Stimulated activated CD4-positive, alpha-beta T cell treated with anti-CD3 and anti-CD28 coated beads, Interleukin-1b, Interleukin-23, amount 100 ng/mL, for 48 hours (primary cell): ENCODE results near the gene EMC1.
"Not testable (repeated sequence)": the region's sequence is repeated elsewhere in the genome, so short reads cannot be mapped to it uniquely, and the experiment has no call there.

Source experiments
- DNase-seq: peaks from one replicate; pipeline ENCODE4 v3.0.0-alpha.2; 2020

Gene EMC1

DNA sequence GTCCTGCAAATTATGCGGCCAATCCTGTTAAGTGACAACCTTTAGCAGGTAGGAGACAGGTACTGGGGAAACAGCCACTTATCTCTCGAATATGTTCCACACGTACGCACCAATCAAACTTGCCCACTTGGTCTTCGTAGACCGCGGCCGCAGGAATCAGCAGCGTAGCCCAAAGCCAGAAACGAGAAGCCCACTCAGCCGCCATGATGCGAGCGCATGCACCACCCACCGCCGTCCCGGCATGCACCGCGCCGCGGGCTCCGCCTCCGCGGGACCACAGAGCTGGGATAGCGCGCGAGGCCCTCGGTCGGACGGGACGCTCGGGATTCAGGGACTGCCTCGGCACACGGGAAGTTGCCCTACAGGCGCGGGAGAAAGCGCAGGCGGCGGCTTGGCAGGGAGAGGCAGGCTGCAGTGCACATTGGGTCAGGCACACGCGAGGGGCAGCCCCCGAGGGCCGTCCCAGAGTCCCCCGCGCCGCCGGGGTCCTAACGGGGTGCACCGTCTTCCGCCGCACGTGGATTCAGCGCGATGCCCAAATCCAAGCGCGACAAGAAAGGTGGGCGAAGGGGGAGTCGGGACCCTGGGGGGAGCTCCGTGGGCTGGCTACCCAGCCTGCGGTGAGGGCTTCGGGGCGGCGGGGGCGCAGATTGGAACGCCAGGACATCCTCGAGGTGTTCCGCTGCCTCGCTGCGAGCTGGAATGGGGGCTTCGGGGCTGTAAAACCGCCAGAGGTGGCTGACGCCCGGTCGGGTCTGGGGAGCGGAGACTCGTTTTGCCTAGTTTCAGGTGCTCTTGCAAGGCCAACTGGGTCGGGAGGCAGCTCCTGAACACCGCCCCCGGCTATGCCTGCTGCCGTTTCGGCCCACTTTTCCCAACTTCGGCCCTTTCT lies at the start of gene EMC1, which contains the start of gene MRTO4:
TSS of gene EMC1 (minus strand) at position 220 of the 892 bp plus-strand sequence. CDS start at position 205, 15 bp downstream.
TSS of gene MRTO4 (plus strand) at position 501 of the 892 bp plus-strand sequence. CDS start at position 532, 31 bp downstream.
- peak; percentile 90 for DNase-seq

DNA sequence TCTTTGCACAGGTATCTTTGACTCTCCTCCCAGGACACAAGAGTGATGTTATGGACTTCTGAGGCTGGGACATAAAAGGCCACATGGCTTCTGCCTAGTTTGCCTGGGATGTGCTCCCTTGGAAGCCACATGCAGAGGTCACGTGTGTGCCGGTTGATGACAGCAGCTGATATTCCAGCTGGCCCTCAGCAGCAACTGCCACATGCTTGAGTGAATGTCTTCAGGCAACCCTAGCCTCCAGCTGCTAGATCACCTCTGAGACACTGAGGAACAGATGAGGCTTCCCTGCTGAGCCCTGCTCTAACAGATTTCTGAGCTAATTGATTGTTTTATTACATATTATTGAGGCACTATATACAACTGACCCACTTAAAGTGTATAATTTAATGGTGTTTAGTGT lies 48.9 kb upstream of the EMC1 start:
- DNase-seq = no peak

DNA sequence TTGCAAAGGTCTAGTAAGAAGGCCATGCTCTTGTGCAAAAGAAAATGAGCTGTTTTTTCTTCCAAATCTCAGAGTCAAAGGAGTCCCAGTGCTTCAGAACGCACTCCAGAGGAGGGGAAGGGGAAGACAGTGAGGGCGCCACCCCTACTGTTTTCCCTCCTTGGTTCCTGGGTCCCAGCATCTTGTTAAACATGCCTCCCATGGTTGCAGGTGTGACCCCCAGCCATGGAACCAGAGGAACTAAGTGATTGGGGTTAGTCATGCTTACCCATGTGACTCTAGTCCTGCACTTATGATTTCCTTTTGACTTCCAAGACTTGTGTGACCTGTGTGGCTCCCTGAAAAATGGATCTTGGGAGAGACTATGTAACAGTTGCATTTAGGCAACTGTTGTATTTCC lies 43.3 kb upstream of the EMC1 start:
- no peak for DNase-seq

DNA sequence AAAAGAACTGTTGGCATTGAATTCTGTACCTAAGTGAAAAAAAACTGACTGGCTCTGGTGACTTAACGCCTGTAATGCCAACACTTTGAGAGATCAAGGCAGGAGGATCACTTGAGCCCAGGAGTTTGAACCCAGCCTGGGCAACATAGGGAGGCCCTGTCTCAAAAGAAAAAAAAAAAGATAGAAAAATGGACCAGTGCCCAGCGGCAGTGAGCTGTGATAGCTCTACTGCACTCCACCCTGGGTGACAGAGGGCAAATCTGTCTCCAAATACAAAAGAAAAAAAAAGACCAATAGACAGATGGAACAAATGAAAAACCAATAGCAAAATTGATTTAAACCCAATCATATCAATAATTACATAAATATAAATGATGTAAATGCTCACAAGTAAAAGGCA lies 37.9 kb upstream of the EMC1 start:
- no peak for DNase-seq

DNA sequence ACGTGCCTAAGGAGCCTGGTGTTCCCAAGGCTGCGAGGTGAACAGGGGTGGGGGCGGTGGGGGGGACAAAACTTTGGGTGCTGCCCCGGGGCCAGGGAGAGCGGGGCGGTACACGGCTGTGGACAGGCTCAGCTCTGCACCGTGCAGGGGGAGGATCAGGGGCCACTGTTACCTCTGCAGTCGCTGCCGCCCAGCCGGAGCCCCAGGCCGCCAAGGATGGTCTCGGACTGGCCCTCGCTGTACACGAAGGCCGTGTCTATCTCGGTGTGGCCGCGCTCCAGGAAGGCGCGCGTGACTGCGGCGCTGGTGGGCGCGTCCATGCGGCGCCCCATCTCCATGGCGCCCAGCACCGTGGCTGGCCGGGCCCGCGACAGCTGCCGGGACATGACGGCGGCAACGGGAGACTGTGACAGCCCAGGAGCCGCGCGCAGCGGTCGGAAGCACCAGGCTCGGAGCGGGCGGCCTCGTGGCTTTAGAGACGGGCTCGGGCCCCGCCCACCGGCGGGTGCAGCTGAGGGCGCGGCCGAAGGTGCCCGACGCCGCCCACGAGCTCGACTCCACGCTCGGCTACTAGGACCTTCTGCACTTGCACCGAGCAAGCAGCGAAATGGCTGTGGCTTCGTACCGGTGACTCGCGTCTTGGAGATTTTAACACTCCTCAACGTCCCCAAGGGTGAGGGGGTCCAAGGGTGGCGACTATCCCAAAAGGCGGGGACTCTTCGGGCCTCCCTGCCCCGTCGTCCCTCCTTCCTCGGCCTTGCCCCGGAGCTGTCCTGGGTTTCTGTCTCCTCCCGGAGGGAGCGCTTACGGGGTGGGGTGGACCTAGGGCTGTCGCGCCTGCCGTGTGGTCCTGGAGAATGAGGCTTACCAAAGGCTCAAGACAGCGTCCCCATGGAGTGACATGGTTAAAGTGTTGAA lies 37.3 kb upstream of the EMC1 start, which contains the start of gene AKR7A3:
TSS of gene AKR7A3 (minus strand) at position 447 of the 918 bp plus-strand sequence. CDS start at position 386, 61 bp downstream.
- peak; percentile 68 for DNase-seq

DNA sequence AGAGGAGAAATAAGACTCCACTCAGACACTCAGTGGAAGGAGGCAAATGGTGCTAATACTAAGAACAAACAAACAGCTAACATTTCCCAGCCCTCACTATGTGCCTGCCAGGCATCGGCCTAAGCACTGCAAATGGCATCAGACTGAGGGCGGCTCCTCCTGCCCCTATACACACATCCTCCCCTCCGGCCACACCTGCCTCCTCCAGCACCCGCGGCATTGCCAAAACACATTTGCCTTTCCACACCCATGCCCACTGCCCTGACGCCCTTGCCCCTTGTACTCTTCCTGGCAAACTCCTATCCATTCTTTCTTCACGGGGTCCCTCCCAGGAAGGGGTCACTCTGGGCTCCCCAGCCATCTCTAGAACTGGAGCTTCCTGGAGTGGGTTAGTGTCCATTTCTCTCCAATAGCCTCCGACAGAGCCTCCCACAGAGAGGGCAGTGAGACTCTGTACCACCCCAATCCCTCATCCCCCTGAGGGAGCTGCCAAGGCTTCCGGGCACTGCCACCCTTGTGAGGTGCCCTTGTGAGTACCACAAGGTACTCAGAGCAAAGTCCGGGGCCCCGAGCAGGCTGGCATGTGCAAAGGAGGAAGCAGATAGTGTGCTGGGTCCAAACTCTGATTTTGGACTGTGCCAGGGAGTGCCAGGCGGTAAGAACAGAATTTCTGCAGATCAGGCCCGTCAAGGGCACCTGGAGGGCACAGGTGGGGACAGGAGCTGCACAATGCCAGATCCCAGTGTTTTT lies 36.3 kb upstream of the EMC1 start:
- no peak for DNase-seq

DNA sequence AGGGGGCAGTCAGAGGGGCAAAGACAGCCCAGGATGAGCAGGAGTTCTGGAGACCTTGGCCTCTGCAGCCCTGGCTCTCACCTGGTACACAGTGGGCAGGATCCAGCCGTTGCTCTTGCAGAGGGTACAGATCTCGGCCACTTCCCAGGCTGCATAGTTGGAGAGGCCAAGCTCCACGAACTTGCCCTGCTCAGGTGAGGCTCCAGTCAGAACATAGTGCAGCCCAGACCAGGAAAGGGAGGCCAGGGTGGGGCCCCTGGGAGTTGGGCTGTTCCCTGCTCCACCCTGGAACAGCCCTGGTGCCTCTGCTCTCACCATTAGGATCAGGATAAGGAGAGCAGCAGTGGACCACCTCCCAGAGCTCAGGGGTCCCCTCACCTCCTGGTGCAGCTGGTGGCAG lies 34.5 kb upstream of the EMC1 start:
- DNase-seq = not testable (repeated sequence)

DNA sequence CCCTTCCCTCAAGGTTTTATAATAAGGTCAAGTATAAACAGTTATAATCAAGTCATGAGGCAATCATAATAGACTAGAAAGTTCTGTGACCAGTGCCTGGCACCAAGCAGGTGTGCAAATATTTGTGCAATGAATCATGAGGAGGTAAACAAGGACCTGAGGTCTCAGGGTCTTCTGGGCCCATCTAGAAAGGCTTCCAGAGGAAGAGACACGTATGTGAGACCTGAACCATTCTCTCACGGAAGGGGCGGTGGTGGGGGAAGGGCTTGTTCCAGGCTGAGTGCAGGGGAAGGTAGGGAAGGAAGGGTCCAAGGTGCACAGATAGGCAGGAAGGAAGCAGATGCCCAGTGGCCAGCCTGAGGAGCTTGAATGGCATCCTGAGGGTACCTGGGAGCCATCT lies 34.0 kb upstream of the EMC1 start:
- not testable (repeated sequence) for DNase-seq

DNA sequence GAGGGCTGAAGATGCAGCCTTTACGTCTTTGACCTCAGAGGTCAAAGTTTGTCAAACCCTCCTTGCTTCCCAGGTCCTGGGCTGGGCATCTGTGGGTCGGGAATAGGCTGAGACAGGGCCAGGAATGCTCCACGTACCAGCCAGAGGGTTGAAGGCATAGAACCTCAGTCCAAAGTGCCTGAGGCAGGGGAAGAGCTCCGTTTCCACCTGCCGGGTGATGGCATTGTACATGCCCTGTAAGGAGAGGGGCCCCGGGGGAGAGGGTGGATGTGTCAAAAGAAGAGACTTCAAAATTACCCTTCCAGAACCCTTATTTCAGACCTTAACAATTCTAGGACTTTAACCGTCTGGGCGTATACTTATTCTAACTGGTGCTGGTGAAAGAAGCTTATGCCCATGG lies 33.6 kb upstream of the EMC1 start:
- DNase-seq = no peak

DNA sequence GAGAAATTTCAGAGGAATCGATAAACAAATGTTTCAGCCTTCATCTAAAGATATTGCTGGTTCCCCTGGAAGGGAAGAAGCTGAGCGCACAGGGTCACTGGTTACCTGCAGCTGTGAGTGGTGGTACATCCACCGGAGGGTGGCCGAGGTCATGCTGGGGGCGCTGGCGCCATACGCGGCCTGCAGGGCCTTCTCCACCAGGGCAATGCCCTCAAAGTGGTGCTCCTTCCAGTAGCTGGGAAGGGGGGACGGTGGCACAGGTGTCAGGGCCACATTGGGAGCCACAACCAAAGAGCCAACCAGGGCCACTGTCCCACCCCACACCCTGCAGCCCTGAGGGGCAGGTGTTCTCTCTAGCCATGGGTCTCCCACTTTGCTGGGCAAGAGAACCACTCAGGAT lies 32.6 kb upstream of the EMC1 start:
- no peak for DNase-seq

DNA sequence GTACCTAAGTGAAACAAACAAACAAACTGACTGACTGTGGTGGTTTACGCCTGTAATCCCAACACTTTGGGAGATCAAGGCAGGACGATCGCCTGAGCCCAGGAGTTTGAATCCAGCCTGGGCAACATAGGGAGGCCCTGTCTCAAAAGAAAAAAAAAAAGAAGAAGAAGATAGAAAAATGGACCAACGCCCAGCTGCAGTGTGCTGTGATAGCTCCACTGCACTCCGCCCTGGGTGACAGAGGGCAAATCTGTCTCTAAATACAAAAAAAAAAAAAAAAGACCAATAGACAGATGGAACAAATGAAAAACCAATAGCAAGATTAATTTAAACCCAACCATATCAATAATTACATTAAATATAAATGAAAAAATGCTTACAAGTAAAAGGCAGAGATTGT lies 23.3 kb upstream of the EMC1 start:
- DNase-seq = no peak

DNA sequence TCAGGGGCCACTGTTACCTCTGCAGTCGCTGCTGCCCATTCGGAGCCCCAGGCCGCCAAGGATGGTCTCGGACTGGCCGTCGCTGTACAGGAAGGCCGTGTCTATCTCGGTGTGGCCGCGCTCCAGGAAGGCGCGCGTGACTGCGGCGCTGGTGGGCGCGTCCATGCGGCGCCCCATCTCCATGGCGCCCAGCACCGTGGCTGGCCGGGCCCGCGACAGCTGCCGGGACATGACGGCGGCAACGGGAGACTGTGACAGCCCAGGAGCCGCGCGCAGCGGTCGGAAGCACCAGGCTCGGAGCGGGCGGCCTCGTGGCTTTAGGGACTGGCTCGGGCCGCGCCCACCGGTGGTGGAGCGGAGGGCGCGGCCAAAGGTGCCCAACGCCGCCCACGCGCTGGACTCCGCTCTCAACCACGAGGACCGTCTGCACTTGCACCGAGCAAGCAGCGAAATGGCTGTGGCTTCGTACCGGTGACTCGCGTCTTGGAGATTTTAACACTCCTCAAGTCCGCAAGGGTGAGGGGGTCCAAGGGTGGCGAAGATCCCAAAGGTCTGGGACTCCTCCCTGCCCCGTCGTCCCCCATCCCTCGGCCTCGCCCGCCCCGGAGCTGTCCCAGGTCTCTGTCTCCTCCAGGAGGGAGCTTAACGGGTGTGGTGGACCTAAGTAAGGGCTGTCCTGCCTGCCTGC lies 22.7 kb upstream of the EMC1 start:
- DNase-seq = not testable (repeated sequence)

DNA sequence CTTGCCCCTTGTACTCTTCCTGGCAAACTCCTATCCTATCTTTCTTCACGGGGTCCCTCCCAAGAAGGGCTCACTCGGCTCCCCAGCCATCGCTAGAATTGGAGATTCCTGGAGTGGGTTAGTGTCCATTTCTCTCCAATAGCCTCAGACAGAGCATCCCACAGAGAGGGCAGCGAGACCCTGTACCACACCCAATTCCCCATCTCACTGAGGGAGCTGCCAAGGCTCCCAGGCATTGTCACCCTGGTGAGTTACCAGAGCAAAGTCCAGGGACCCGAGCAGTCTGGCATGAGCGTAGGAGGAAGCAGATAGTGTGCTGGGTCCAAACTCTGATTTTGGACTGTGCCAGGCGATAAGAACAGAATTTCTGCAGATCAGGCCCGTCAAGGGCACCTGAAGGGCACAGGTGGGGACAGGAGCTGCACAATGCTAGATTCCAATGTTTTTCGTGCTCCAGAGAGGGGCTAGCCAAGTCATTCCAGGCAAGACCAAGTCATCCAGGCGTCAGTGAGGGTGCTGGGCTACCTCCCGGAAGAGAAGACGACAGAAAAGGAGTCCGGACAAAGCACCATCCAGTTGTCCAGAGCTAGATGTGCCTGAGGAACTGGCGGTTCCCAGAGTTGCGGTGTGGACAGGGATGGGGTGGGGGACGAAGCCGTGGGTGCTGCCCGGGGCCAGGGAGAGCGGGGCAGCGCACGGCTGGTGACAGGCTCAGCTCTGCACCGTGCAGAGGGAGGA lies 22.0 kb upstream of the EMC1 start:
- DNase-seq = no peak

DNA sequence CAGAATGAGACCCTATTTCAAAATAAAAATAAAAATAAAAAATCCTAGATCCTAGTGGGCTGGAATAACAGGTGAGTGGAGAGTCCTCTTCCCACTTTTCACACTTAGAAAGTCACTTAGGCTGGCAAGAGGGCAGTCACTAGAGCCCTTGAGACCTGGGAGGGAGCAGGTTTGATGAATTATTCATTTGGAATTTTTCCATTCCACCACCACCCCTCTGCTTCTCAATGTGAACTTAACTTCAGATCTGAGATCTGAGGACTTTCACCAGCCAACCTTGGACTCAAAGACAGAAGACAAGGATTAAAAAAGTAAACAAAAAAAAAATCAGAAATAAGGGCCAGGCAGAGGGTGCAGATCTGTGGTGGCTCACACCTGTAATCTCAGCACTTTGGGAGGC lies 20.7 kb upstream of the EMC1 start:
- no peak for DNase-seq

DNA sequence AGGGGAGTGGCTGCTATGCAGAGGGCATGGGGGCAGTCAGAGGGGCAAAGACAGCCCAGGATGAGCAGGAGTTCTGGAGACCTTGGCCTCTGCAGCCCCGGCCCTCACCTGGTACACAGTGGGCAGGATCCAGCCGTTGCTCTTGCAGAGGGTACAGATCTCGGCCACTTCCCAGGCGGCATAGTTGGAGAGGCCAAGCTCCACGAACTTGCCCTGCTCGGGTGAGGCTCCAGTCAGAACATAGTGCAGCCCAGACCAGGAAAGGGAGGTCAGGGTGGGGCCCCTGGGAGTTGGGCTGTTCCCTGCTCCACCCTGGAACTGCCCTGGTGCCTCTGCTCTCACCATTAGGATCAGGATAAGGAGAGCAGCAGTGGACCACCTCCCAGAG lies 19.0 kb upstream of the EMC1 start:
- not testable (repeated sequence) for DNase-seq

DNA sequence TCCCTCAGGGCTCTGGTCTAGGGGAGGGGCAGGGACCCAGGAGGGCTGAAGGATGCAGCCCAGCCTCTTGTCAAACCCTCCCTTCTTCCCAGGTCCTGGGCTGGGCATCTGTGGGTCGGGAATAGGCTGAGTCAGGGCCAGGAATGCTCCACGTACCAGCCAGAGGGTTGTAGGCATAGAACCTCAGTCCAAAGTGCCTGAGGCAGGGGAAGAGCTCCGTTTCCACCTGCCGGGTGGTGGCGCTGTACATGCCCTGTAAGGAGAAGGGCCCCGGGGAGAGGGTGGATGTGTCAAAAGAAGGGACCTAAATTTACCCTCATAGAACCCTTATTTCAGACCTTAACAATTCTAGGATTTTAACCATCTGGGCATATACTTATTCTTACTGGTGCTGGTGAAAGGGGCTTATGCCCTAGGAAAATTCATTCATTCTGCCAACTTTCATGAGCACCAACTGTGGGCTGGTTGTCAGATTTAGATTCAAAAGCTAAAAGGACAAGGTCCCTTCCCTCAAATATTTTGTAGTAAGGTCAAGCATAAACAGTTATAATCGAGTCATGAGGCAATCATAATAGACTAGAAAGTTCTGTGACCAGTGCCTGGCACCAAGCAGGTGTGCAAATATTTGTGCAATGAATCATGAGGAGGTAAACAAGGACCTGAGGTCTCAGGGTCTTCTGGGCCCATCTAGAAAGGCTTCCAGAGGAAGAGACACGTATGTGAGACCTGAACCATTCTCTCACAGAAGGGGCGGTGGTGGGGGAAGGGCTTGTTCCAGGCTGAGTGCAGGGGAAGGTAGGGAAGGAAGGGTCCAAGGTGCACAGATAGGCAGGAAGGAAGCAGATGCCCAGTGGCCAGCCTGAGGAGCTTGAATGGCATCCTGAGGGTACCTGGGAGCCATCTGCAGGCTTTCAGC lies 18.4 kb upstream of the EMC1 start:
- not testable (repeated sequence) for DNase-seq

DNA sequence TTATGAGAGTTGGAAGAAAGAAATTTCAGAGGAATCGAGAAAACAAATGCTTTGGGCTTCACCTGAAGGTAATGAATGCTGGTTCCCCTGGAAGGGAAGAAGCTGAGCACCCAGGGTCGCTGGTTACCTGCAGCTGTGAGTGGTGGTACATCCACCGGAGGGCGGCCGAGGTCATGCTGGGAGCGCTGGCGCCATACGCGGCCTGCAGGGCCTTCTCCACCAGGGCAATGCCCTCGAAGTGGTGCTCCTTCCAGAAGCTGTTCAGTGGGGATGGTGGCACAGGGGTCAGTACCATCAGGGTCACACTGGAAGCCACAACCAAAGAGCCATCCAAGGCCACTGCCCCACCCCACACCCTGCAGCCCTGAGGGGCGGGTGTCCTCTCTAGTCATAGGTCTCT lies 17.1 kb upstream of the EMC1 start:
- DNase-seq = no peak

DNA sequence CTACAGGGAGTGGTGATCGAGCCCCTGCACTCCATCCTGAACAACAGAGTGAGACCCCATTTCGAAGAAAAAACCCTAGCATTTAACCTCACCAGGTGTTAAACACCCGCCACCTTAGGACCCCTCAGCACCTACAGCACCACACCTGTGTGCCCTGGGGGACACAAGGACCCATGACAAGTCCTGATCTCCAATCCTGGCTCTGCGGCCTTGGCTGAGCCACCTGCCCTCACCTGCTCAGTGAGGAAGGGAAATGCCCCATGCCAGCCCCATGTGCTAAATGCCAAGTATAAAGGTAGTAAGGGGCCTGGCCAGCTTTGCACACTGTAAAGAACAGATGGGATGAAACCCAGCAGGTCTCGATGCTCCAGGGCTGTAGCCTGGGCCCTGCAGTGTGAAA lies 11.4 kb upstream of the EMC1 start:
- no peak for DNase-seq

DNA sequence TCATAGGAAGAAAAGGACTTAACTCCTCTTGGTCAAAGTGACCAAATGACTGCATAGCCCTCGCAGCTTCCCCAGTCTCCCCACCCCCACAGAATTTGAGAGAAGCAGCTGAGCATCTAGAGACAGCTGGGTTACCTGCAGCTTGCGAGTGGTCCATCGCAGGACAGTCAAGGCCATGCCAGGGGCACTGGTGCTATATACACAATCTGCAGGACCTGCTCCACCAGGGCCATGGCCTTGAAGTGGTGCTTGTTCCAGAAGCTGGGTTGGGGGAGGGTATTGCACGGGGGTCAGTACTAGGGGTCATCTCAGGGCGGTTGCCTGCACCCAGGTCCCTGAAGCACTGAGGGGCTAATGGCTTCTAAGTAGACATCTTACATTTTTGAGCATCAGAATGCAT lies 10.7 kb upstream of the EMC1 start:
- DNase-seq = no peak
